ENCODE data around the gene EGFL7.

Gene EGFL7

GRCh38 chr9:136697146-136697820 is 34.6 kb downstream of the EGFL7 start:
- DNase-seq (ENCODE audit: low read depth, low spot score), result no peak
- ChIA-PET CTCF (interaction anchor here (1.1 kb wide), 1 partner anchor 25 kb away, joined by 4 read pairs; no protein-coding TSS in a partner anchor), POLR2A (no interaction called here)
- H3K4me3 ChIP-seq (ENCODE audit: low read depth, low read length), result no peak overlapping the region
- no peak for TF ChIP-seq CTCF (IDR thresholded peaks at IDR 0.05; ENCODE audit: insufficient read depth, low read length, missing control alignments)

GRCh38 chr9:136697821-136698526 is 35.3 kb downstream of the EGFL7 start:
- DNase-seq (ENCODE audit: low read depth, low spot score), result no peak
- ChIA-PET POLR2A (interaction anchor here (1.5 kb wide), 1 partner anchor 30 kb away, joined by 6 read pairs; no protein-coding TSS in a partner anchor), CTCF (interaction anchor here (1.1 kb wide), 1 partner anchor 25 kb away, joined by 4 read pairs; no protein-coding TSS in a partner anchor)
- H3K4me3 ChIP-seq (ENCODE audit: low read depth, low read length), result no peak overlapping the region
- TF ChIP-seq CTCF (IDR thresholded peaks at IDR 0.05; ENCODE audit: insufficient read depth, low read length, missing control alignments), result no peak

GRCh38 chr9:136698635-136699246 is 36.0 kb downstream of the EGFL7 start:
- ChIA-PET CTCF (interaction anchor here (0.7 to 1.5 kb wide), 4 partner anchors 9 to 35 kb away, joined by 3 to 6 read pairs (median 5); no protein-coding TSS in a partner anchor), POLR2A (interaction anchor here (1.5 kb wide), 1 partner anchor 29 kb away, joined by 6 read pairs; no protein-coding TSS in a partner anchor)
- DNase-seq (ENCODE audit: low read depth, low spot score), result no peak

GRCh38 chr9:136700304-136700703 is 37.6 kb downstream of the EGFL7 start:
- CTCF ChIA-PET, result no interaction called here
- H3K4me3 ChIP-seq (ENCODE audit: low read depth, low read length), result no peak overlapping the region
- no peak for DNase-seq (ENCODE audit: low read depth, low spot score)
- POLR2A ChIA-PET, result interaction anchor here (0.5 kb wide), 1 partner anchor 11 kb away, joined by 3 read pairs; no protein-coding TSS in a partner anchor
- no peak for TF ChIP-seq CTCF (IDR thresholded peaks at IDR 0.05; ENCODE audit: insufficient read depth, low read length, missing control alignments)

More at GRCh38 chr9:136698635-136699246, 36.0 kb downstream of the EGFL7 start:
- H3K4me3 ChIP-seq (ENCODE audit: low read depth, low read length), result no peak overlapping the region
- no peak for TF ChIP-seq CTCF (IDR thresholded peaks at IDR 0.05; ENCODE audit: insufficient read depth, low read length, missing control alignments)

- POLR2A ChIA-PET, result no interaction called here
- no peak overlapping the region for H3K4me3 ChIP-seq (ENCODE audit: low read depth, low read length)
- CTCF ChIA-PET, result no interaction called here
- no peak for DNase-seq (ENCODE audit: low read depth, low spot score)
- no peak for TF ChIP-seq CTCF (IDR thresholded peaks at IDR 0.05; ENCODE audit: insufficient read depth, low read length, missing control alignments)
Observed at GRCh38 chr9:136700959-136701667, 38.4 kb downstream of the EGFL7 start.
